NCI-H1930 (cell line): ENCODE measurements around the gene ABTB2.

Experiments
- DNase-seq, 2 experiments: peaks; one replicate each; lab custom pipeline; 2025; lab: John Stamatoyannopoulos, UW

ABTB2 gene

GRCh38 chr11:34341931-34342533 lies 15.8 kb downstream of the ABTB2 start:
- no peak for DNase-seq

- DNase-seq: no peak
These were observed 16.7 kb downstream of the ABTB2 start for GRCh38 chr11:34341096-34341495.

- no peak for DNase-seq
These were observed 17.2 kb downstream of the ABTB2 start for GRCh38 chr11:34340653-34341052.

- DNase-seq: no peak
These were observed 18.4 kb downstream of the ABTB2 start for GRCh38 chr11:34339149-34340064.

GRCh38 chr11:34337016-34337415 lies 20.8 kb downstream of the ABTB2 start:
- DNase-seq: no peak

GRCh38 chr11:34335801-34336200 lies 22.0 kb downstream of the ABTB2 start:
- no peak for DNase-seq

- no peak for DNase-seq
These were observed 22.5 kb downstream of the ABTB2 start for GRCh38 chr11:34335331-34335730.

GRCh38 chr11:34333787-34334186 lies 24.0 kb downstream of the ABTB2 start:
- DNase-seq: no peak

- no peak for DNase-seq
These were observed 25.3 kb downstream of the ABTB2 start for GRCh38 chr11:34332524-34332923.

- no peak for DNase-seq
These were observed 26.1 kb downstream of the ABTB2 start for GRCh38 chr11:34331736-34332135.

GRCh38 chr11:34331329-34331728 lies 26.5 kb downstream of the ABTB2 start:
- no peak for DNase-seq

GRCh38 chr11:34330653-34331052 lies 27.2 kb downstream of the ABTB2 start:
- no peak for DNase-seq

GRCh38 chr11:34329876-34330275 lies 27.9 kb downstream of the ABTB2 start:
- DNase-seq: no peak

GRCh38 chr11:34328632-34328910 lies 29.2 kb downstream of the ABTB2 start:
- no peak for DNase-seq

GRCh38 chr11:34327804-34328631 lies 29.8 kb downstream of the ABTB2 start:
- no peak for DNase-seq

GRCh38 chr11:34324466-34324865 lies 33.3 kb downstream of the ABTB2 start:
- DNase-seq: no peak

GRCh38 chr11:34323601-34324000 lies 34.2 kb downstream of the ABTB2 start:
- no peak for DNase-seq

GRCh38 chr11:34318111-34319037 lies 39.4 kb downstream of the ABTB2 start:
- DNase-seq: no peak

- no peak for DNase-seq
These were observed 40.1 kb downstream of the ABTB2 start for GRCh38 chr11:34317666-34318065.

GRCh38 chr11:34317036-34317360 lies 40.8 kb downstream of the ABTB2 start:
- DNase-seq: no peak

- DNase-seq: no peak
These were observed 41.3 kb downstream of the ABTB2 start for GRCh38 chr11:34316347-34317035.
